Activated CD4-positive, alpha-beta T cell treated with anti-CD3 and anti-CD28 coated beads, Interleukin-2, amount 10 ng/mL, durations not matched to agents 7 days and 5 days (primary cell): ENCODE data around the gene GPRC5C. TPM values are rescaled to one million over a fixed set of nuclear protein-coding genes. Genes with fewer than 3 reads are reported as not detected.

ENCODE experiments used
- CTCF ChIA-PET: fragments of 350-600 bp; sonication (Branson Sonifier 250); formaldehyde crosslinking; loops from one replicate; lab custom pipeline; 2021; ENCODE audit warnings: antibody characterized with exemption; lab: Charles Lee
- POLR2A ChIA-PET: fragments of 350-600 bp; sonication (Branson Sonifier 250); formaldehyde crosslinking; loops from one replicate; lab custom pipeline; 2021; ENCODE audit warnings: antibody characterized with exemption; lab: Charles Lee
- DNase-seq: peaks from one replicate; pipeline ENCODE4 v3.0.0-alpha.2; 2020
- H3K27ac Mint-ChIP-seq: one replicate; pipeline ENCODE4 v1.8.0; 2021; ENCODE audit warnings: mild to moderate bottlenecking, moderate library complexity, mixed read lengths
- H3K27me3 Mint-ChIP-seq: one replicate; pipeline ENCODE4 v1.8.0; 2021; ENCODE audit warnings: mixed read lengths
- H3K36me3 Mint-ChIP-seq: one replicate; pipeline ENCODE4 v1.8.0; 2021; ENCODE audit warnings: low read depth, mixed read lengths
- H3K4me1 Mint-ChIP-seq: one replicate; pipeline ENCODE4 v1.8.0; 2021; ENCODE audit warnings: mixed read lengths
- H3K4me3 Mint-ChIP-seq: one replicate; pipeline ENCODE4 v1.8.0; 2021; ENCODE audit warnings: mild to moderate bottlenecking, moderate library complexity, mixed read lengths
- H3K9me3 Mint-ChIP-seq: one replicate; pipeline ENCODE4 v1.8.0; 2021; ENCODE audit warnings: mixed read lengths
- total RNA-seq, 2 experiments: library from RNA; stranded (reverse); gene quantifications; one replicate each; pipeline ENCODE4 v1.2.3, GENCODE V29; 2021

The GPRC5C gene
- total RNA-seq, 2 experiments from 2014 or later, result not detected

DNA sequence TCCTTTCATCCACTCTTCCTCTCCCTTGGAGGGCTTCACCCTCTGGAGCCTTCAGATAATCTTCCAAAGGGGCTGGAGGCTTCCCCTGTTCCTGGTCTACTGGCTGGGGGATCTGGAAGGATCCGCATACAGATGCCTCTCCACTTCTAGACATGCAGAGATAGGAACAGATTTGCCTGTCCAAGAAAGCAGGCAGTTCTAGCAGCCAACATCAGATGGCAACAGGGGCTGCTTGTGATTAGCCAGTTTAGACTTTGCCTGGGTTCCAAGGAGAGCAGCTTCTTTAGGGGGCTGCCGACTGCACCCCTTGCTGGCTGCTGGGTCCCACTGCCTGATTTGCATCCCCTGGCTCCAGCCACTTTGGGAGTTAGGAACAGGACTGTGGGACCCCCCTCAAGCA, 28.4 kb downstream of the GPRC5C start:
- POLR2A ChIA-PET, result no interaction called here

DNA sequence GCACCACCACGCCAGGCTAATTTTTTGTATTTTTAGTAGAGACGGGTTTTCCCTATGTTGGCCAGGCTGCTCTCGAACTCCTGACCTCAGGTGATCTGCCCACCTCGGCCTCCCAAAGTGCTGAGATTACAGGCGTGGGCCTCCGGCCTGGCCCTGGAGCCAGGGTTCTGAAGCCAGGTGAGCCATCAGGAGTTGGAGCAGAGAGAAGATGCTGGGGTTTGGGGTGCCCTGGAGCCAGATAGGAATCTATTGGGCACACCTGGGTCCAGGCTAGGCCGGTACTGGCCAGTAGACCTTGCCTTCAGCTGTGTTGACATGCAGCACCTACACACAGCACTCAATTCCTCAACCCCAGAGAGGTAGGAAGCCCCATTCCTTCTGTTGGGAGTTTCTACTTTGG, 29.1 kb downstream of the GPRC5C start:
- Mint-ChIP-seq H3K4me1 (peaks cover 19% of the 10 kb centered on the region), H3K27me3 (peaks cover 11% of the 10 kb centered on the region), H3K9me3 (no peaks in the 10 kb centered on the region), H3K36me3 (no peaks in the 10 kb centered on the region), H3K27ac (no peak overlapping the region), H3K4me3 (no peak overlapping the region)
- POLR2A ChIA-PET, result interaction anchor here (0.6 kb wide), 1 partner anchor 90 kb away, joined by 3 read pairs; no protein-coding TSS in a partner anchor
- CTCF ChIA-PET, result interaction anchor here (1.3 to 1.4 kb wide), 2 partner anchors 82 to 93 kb away, joined by 4 read pairs; partner anchors contain the start of gene GPR142
- DNase-seq, result no peak

More for the DNA sequence above, 28.4 kb downstream of the GPRC5C start:
- CTCF ChIA-PET, result interaction anchor here (1.3 to 1.4 kb wide), 2 partner anchors 81 to 93 kb away, joined by 4 read pairs; partner anchors contain the start of gene GPR142
- no peaks in the 10 kb centered on the region for H3K36me3 Mint-ChIP-seq
- H3K27me3 Mint-ChIP-seq, result peaks cover 13% of the 10 kb centered on the region
- H3K27ac Mint-ChIP-seq, result no peak overlapping the region
- peaks cover 19% of the 10 kb centered on the region for H3K4me1 Mint-ChIP-seq
- no peak for DNase-seq
- no peaks in the 10 kb centered on the region for H3K9me3 Mint-ChIP-seq
- H3K4me3 Mint-ChIP-seq, result no peak overlapping the region

DNA sequence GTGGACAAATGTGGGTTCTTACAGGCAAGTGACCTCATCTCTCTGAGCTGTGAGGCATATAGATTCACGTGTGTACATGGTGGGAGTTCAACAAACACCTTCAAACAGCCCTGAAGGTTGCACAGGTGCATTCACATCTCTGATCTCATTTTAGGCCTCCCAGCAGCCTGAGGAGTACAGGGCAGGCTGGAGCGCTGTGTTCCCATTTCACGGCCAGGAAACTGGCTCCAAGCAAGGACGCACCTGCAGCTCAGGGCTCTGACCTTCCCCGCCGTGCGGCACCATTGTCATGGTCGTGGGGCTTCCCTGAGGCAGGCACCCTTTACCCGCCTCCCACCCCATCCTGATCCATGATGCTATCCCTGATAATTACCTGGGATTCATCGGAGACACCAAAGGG, 29.7 kb downstream of the GPRC5C start:
- Mint-ChIP-seq H3K27me3 (peaks cover 11% of the 10 kb centered on the region), H3K27ac (no peak overlapping the region), H3K9me3 (no peaks in the 10 kb centered on the region), H3K4me1 (peaks cover 20% of the 10 kb centered on the region), H3K4me3 (no peak overlapping the region), H3K36me3 (no peaks in the 10 kb centered on the region)
- DNase-seq, result no peak
- POLR2A ChIA-PET, result no interaction called here
- CTCF ChIA-PET, result interaction anchor here (1.3 kb wide), 1 partner anchor 94 kb away, joined by 4 read pairs; the partner anchor contains the start of gene GPR142

DNA sequence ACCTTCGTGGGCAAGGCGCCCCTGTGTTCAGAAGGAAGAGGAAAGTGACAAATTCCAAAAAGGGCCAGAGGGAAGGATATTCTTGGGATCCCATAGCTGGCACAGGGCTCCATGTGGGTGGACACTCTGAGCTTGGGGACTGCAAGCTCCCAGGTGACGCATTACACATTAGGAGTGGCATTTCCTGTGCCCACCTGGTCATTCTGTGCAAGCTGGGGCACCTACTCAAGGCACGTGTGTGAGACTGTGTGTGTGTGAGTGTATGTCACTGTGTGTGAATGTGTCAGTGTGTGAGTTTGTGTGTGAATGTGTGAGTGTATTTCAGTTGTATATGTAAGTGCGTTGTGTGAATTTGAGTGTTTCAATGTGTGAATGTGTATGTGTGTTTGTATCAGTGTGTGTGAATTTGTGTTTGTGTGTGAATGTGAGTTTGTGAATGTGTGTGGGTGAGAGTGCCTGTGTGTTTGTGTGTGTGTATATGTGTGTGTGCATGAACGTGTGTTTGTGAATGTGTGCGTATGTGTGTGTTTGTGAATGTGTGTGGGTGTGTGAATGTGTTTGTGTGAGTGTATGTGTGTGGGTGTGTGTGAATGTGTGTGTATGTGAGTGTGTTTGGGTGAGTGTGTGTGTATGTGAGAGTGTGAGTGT, 33.0 kb downstream of the GPRC5C start:
- Mint-ChIP-seq H3K27ac (no peak overlapping the region), H3K4me1 (peaks cover 21% of the 10 kb centered on the region), H3K9me3 (no peaks in the 10 kb centered on the region), H3K36me3 (no peaks in the 10 kb centered on the region), H3K4me3 (no peak overlapping the region), H3K27me3 (peaks cover 5% of the 10 kb centered on the region)
- ChIA-PET CTCF (no interaction called here), POLR2A (no interaction called here)
- DNase-seq, result no peak

DNA sequence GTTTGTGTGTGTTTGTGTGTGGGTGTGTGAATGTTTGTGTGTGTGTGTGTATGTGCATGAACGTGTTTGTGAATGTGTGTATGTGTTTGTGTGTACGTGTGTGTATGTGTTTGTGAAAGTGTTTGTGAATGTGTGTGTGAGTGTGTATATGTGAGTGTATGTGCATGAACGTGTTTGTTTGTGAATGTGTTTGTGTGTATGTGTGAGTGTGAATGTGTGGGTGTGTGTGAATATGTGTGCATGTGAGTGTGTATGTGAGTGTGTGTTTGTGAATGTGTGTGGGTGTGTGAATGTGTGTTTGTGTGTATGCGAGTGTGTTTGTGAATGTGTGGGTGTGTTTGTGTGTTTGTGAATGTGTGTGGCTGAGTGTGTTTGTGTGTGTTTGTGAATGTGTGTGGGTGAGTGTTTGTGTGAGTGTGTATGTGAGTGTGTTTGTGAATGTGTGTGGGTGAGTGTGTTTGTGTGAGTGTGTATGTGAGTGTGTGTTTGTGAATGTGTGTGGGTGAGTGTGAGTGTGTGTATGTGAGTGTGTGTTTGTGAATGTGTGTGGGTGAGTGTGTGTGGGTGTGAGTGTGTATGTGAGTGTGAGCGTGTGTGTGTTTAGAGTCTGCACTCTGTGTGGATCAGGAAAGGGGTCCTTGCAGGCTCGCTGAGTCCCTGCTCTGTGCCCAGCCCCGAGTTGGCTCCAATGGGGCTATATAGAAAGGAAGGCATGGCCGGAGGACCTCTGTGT, 33.7 kb downstream of the GPRC5C start:
- Mint-ChIP-seq H3K9me3 (no peaks in the 10 kb centered on the region), H3K27me3 (peaks cover 11% of the 10 kb centered on the region), H3K4me3 (no peak overlapping the region), H3K36me3 (no peaks in the 10 kb centered on the region), H3K4me1 (peaks cover 24% of the 10 kb centered on the region), H3K27ac (no peak overlapping the region)
- CTCF ChIA-PET, result interaction anchor here (0.9 to 1.0 kb wide), 2 partner anchors 8 to 12 kb away, joined by 3 read pairs; no protein-coding TSS in a partner anchor
- no peak for DNase-seq
- POLR2A ChIA-PET, result no interaction called here

DNA sequence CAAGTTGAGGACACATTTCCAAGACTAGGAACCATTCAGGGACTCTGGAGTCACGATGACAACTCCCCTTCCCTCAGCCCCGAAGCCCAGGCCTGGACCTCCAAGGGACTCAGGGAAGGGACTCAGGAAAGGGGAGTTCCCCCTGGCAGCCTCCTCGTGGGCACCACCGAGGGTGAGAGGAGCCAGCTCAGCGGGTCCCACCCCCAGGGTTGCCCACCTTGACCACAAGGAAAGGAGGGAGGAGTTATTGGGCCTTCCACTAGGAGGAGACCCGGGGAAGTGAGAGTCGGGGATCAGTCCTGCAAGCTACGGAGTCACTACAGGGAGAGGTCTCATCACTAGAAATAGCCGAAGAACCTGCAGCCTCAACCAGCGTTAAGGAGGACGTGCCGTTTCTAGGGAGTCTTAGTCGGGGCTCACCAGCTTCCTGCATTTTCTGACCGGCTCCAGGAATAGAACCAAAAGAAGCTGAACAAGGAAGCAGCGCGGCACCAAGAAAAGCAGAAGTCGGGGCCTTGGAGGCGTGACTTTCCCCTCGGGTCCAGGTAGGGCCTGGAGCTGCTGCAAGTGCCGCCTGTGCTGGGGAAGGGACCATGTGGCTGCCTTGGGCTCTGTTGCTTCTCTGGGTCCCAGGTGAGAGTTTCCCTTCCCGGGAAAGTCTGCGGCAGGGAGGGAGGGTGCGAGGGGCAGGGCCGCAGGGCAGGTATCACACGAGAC, 34.4 kb downstream of the GPRC5C start, which contains the start of gene CD300A:
TSS of gene CD300A (plus strand) at position 524 of the 717 bp plus-strand sequence. CDS start at position 594, 70 bp downstream.
- Mint-ChIP-seq H3K27me3 (peaks cover 11% of the 10 kb centered on the region), H3K36me3 (no peaks in the 10 kb centered on the region), H3K4me1 (peaks cover 26% of the 10 kb centered on the region), H3K9me3 (no peaks in the 10 kb centered on the region), H3K4me3 (peak within 1 kb of the TSS; percentile 67), H3K27ac (peak within 1 kb of the TSS; percentile 58)
- ChIA-PET CTCF (interaction anchor here (0.9 to 1.0 kb wide), 2 partner anchors 9 to 13 kb away, joined by 3 read pairs; no protein-coding TSS in a partner anchor), POLR2A (no interaction called here)
- no peak for DNase-seq

DNA sequence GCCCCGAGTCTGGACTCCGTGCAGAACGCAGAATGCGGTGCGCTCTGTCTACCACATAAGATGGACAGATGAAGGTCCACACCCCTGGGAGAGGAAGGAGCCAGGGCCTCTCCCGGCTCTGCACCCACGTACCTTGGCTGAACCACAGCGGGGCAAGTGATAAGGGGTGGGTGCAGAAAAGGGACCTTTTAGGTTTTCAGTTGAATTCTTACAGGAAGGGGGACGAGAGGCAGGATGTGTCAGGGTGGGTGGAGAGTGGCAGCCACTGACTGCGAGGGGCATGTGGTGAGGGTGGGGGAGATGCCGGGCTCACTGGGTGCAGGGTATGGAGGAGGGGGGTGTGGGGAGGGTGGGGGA, 34.9 kb downstream of the GPRC5C start:
- peaks cover 23% of the 10 kb centered on the region for H3K4me1 Mint-ChIP-seq
- POLR2A ChIA-PET, result no interaction called here
- H3K27ac Mint-ChIP-seq, result no peak overlapping the region
- no peaks in the 10 kb centered on the region for H3K9me3 Mint-ChIP-seq
- H3K4me3 Mint-ChIP-seq, result no peak overlapping the region
- CTCF ChIA-PET, result interaction anchor here (1.0 to 1.7 kb wide), 2 partner anchors 10 to 99 kb away, joined by 3 to 4 read pairs; partner anchors contain the start of gene GPR142
- H3K27me3 Mint-ChIP-seq, result peaks cover 11% of the 10 kb centered on the region
- H3K36me3 Mint-ChIP-seq, result no peaks in the 10 kb centered on the region
- DNase-seq, result no peak

DNA sequence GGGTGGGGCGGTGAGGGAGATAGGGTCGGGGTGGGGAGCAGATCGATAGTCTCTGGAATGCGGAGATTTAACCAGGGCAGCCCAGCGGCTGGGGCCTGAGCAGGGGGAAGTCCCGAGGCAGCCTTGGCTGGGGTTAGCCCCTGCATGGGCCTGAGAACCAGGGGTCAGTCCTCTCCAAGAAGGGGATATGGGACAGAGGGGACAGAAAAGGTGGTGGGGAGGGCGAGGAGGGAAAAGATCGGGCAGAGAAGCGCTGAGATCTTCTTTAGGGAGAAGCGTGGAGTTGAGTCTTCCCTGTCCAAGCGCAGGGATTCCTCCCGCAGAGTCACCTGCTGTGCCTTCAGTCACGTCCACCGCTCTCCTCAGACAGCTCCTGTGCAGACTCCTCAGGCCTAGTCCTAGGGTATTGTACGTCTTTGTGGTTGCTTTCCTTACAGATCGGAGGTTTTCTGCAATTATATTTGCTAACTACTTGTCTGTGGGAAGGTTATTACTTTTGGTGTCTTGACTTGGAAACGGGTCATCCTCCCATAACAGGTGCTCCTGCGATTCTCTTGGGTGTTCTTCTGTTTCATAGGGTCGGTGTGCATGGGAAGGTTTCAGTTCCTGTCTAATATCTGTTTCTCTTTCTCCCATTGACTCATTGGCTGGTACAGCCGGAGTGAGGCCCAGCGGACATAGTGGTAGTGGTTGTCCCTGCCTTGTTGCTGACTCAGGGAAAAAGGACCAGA, 35.5 kb downstream of the GPRC5C start:
- H3K4me3 Mint-ChIP-seq, result peak overlapping the region; percentile 67

DNA sequence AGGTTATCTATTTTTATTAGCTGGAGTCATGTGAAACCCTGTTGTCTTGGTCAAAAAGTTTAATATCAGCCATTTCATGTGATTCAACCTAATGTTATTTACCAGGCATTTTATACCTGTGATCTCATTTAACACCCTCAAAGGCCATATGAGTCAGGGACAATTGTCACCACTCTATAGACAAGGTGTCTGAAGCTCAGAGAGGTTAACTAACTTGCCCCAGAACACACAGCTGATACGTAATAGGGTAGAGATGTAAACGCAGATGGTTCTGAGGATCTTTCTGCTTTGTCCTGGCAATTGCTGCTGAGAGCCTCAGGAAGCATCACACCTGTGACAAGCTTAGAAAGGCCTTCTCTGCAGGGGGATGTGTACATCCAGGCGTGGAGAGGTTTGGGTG, 39.5 kb downstream of the GPRC5C start:
- Mint-ChIP-seq H3K36me3 (peaks cover 25% of the 10 kb centered on the region), H3K27me3 (peaks cover 11% of the 10 kb centered on the region), H3K27ac (no peak overlapping the region), H3K4me3 (no peak overlapping the region), H3K9me3 (peaks cover 21% of the 10 kb centered on the region), H3K4me1 (peaks cover 44% of the 10 kb centered on the region)
- CTCF ChIA-PET, result interaction anchor here (0.5 to 2.0 kb wide), 4 partner anchors 17 to 294 kb away, joined by 3 to 5 read pairs (median 3); no protein-coding TSS in a partner anchor
- no peak for DNase-seq
- POLR2A ChIA-PET, result no interaction called here

More for the DNA sequence above, 35.5 kb downstream of the GPRC5C start:
- peaks cover 11% of the 10 kb centered on the region for H3K27me3 Mint-ChIP-seq
- H3K27ac Mint-ChIP-seq, result peak overlapping the region; percentile 58
- H3K36me3 Mint-ChIP-seq, result no peaks in the 10 kb centered on the region
- H3K9me3 Mint-ChIP-seq, result no peaks in the 10 kb centered on the region
- peaks cover 23% of the 10 kb centered on the region for H3K4me1 Mint-ChIP-seq
- ChIA-PET CTCF (interaction anchor here (1.2 to 1.7 kb wide), 2 partner anchors 88 to 100 kb away, joined by 3 to 4 read pairs; partner anchors contain the start of gene GPR142), POLR2A (no interaction called here)
- no peak for DNase-seq

DNA sequence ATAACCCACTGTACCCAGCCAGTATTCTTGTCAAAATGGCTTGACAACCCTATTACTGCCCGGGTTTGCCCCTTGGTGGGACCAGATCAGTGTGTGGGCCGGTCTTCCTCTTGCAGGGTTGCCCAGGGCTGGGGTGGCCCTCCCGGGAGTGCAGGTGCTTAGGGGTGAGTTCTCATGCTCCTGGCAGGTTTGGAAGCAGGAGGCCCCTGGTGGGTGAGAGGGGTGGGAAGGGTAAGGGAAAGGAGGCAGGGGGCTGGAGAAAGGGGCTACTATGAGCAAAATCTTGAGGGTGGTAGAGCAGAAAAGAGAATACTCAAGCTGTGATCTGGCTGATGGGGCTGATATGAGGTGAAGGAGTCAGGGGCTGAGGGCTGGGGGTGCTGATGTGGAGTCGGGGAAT, 41.0 kb downstream of the GPRC5C start:
- Mint-ChIP-seq H3K9me3 (peaks cover 27% of the 10 kb centered on the region), H3K4me1 (peaks cover 42% of the 10 kb centered on the region), H3K4me3 (no peak overlapping the region)

DNA sequence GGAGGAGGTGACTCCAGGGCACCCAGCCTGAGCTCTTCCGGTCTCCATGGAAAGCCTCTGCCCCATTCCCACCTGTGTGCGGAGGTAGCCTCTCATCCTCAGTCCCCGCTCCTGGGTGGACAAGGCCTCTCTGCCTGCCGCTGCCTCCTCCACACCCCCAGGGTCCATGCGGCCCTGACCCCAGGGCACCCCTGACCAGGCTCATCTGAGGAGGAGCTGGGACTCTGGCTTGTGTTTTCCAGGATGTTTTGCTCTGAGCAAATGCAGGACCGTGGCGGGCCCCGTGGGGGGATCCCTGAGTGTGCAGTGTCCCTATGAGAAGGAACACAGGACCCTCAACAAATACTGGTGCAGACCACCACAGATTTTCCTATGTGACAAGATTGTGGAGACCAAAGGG, 41.4 kb downstream of the GPRC5C start:
- Mint-ChIP-seq H3K4me1 (peaks cover 46% of the 10 kb centered on the region), H3K4me3 (no peak overlapping the region)

More for the DNA sequence above, 41.0 kb downstream of the GPRC5C start:
- Mint-ChIP-seq H3K27me3 (peaks cover 7% of the 10 kb centered on the region), H3K27ac (no peak overlapping the region), H3K36me3 (peaks cover 36% of the 10 kb centered on the region)
- DNase-seq, result no peak
- CTCF ChIA-PET, result interaction anchor here (1.6 to 2.0 kb wide), 2 partner anchors 9 to 15 kb away, joined by 4 to 5 read pairs; no protein-coding TSS in a partner anchor
- POLR2A ChIA-PET, result interaction anchor here (0.6 kb wide), 1 partner anchor 8 kb away, joined by 3 read pairs; no protein-coding TSS in a partner anchor

More for the DNA sequence above, 41.4 kb downstream of the GPRC5C start:
- ChIA-PET POLR2A (interaction anchor here (0.7 kb wide), 1 partner anchor 25 kb away, joined by 3 read pairs; no protein-coding TSS in a partner anchor), CTCF (interaction anchor here (0.6 to 1.6 kb wide), 4 partner anchors 9 to 36 kb away, joined by 3 to 4 read pairs (median 4); no protein-coding TSS in a partner anchor)
- H3K9me3 Mint-ChIP-seq, result peaks cover 27% of the 10 kb centered on the region
- peaks cover 7% of the 10 kb centered on the region for H3K27me3 Mint-ChIP-seq
- DNase-seq, result no peak
- H3K27ac Mint-ChIP-seq, result no peak overlapping the region
- peaks cover 38% of the 10 kb centered on the region for H3K36me3 Mint-ChIP-seq
